Embryonic facial prominence (tissue), 1 donor: ENCODE measurements around the gene OR13J1.

Experiments used
- DNase-seq: peaks from one replicate; pipeline ENCODE4 v3.0.0-alpha.2; 2016; ENCODE audit errors: extremely low spot score

OR13J1 gene

DNA sequence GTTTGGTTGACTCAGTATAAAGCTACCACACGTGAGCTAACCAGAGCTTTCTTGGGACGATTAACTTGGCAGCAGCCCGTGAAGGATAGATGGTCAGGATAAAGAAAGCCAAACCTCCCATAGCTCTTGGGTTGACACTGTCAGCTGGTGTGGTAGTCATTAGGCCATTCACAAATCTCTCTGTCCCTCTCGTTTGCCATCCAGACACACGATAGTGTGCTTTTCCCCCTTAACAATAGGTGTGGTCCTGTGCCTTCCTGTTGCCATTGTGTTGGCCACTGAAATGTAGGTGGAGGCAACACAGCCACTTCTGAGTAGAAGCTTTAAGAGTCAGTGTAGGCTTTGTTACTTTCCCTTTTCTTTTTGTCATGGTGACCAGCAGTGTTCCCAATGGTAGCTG lies 11.7 kb downstream of the OR13J1 start:
- no peak for DNase-seq

DNA sequence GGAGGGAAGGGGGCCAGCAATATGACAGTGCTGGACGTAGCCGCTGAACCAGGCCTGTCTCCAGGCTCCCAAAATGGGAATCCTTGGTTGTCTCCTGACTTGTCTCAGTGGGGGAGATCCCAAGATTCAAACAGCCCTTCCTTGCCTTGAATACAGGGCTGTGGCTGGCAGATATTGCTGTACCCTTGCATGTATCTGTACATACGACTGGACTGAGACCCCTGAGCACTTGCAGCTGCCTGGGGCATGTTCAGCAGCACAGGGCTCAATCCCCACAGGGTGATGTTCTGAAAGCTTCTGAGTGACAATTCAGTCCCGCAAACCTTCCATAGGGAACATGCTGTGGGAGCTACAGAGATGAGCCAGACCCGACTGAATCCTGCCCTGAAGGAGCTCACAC lies 13.3 kb downstream of the OR13J1 start:
- no peak for DNase-seq

DNA sequence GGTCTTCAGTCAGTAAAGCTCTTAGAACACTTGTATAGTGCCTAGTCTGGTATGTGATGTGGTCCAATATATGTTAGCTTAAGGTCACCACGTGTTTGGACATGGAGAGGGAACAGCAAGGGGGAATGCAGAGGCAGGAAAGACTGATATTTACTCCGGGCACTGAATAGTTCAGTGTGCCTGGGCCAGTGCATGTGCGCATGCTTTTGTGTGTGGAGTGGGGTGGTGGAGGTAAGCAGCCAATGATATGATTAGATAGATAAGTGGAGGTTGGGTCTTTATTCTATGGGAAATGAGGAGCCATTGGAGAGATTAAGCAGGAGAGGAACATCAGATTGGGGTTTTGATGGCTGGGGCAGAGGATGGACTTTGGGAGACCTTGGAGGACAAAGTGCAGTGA lies 14.0 kb downstream of the OR13J1 start:
- DNase-seq: no peak

DNA sequence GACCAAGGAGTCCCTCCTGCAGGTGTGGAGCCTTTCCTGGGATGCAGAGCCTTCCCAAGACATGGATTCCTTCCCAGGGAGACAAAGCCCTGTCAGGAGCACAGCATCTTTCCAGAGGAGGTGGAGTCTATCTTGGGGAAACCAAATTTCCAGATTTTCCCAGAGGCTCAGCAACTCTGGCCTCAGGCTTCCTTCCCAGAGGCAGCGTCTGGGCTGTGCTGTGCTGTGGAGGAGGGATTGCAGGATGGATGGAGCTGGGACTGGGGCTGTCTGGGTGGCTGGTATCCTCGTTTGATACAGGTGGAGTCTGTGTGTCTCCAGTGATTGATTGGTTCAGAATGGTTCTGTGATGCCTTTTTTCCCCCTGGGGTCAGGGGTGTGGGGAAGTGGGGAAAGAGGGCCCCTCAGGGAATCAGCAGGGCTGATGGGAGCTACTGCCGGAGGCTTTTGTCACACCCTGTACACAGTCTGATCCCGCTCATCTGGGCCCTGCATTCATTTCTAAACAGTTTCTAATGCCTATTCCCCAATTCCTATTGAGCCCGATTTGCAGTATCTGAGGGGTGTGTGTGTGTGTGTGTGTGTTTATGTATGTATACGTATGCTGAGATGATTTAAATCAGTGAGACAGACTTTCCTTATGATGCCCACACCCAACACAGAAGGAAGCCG lies 16.0 kb downstream of the OR13J1 start:
- no peak for DNase-seq

DNA sequence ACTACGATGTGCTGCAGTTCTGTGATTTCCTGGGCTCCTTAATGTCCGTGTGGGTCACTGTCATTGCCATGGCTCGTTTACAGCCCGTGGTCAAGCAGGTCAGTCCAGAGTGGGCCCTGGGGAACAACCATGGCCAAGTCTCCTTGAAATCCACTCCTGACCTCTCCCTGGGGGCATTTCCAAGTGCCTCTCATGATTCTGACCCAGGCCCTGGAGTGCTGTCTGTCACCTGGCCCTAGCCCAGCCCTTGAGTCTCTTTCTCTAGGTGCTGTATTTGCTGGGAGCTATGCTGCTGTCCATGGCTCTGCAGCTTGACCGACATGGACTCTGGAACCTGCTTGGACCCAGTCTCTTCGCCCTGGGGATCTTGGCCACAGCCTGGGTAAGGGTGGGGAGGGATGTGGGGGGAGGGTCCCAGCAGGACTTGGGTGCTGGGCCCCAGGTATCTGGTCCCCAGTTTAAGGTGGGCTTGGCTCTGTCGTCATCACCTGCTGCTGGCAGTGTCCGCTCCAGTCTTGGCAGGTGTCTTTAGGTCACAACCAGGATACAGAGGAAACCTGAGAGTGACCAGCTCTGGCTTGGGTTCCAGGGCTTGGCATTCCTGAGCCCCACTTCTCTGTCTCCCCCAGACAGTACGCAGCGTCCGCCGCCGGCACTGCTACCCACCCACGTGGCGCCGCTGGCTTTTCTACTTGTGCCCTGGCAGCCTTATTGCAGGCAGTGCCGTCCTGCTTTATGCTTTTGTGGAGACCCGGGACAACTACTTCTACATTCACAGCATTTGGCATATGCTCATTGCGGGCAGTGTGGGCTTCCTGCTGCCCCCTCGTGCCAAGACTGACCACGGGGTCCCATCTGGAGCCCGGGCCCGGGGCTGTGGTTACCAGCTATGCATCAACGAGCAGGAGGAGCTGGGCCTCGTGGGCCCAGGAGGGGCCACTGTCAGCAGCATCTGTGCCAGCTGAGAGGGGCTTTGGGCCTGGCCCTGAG lies 17.0 kb downstream of the OR13J1 start:
- DNase-seq: no peak

DNA sequence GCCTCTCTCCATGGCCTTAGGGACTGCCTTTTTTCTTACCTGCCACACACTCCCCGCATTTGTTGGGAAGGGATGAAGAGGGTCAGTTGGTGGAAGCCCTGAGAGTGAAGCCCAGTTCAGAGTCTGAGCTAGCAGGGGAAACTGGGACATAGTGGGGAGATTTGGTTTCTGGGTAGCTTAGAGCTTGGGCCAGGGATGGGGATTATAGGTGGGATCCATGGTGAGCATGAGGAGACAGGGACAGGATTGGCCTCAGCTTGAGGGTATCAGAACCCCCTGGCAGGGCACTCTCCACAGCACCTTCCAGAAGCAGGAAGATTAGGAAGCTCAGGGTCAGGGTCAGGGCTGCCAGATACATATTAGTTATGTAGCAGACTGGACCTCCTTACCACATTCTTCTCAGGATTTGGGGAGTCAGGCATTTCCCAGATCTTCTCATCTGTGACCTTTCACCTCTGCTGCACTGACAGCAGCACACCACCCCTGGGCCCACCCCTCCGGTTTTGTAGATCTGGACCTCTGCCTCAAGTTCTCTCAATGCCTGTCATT lies 17.9 kb downstream of the OR13J1 start:
- no peak for DNase-seq

DNA sequence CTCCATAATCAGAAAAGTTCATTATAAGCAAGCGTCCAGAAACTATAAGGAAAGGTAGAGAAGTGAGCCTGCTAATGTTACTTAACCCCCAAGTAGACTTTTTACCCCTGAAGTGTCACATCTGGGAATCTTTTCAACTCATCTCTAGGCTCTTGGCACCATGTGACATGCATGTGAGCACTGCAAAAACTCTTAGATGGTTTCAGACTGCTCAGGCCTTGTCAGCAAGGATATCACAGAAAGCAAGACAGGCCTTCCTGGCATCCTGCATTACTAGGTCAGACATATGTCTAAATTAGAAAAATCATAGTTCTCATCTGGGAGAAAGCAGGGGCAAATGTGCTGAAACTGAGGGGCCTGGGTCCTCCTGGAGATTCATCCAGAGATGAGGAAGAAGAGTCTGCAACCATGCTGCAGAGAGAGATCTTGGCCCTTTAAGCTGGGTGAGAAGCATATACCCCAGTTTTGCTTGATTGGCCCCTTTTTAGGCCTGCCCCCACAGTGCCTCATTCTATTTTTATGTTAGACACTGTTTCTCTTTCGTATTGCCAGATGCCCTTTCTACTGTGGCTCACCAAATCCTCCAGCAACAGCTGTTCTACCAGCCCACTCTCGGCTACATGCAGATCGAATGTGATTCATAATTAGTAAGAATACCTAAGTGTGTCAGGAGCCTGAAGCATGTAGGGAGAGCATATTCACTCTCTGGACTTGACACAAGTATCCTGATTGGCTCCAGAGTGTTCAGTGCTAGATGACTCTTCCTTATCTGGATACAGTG lies 22.2 kb downstream of the OR13J1 start:
- no peak for DNase-seq

DNA sequence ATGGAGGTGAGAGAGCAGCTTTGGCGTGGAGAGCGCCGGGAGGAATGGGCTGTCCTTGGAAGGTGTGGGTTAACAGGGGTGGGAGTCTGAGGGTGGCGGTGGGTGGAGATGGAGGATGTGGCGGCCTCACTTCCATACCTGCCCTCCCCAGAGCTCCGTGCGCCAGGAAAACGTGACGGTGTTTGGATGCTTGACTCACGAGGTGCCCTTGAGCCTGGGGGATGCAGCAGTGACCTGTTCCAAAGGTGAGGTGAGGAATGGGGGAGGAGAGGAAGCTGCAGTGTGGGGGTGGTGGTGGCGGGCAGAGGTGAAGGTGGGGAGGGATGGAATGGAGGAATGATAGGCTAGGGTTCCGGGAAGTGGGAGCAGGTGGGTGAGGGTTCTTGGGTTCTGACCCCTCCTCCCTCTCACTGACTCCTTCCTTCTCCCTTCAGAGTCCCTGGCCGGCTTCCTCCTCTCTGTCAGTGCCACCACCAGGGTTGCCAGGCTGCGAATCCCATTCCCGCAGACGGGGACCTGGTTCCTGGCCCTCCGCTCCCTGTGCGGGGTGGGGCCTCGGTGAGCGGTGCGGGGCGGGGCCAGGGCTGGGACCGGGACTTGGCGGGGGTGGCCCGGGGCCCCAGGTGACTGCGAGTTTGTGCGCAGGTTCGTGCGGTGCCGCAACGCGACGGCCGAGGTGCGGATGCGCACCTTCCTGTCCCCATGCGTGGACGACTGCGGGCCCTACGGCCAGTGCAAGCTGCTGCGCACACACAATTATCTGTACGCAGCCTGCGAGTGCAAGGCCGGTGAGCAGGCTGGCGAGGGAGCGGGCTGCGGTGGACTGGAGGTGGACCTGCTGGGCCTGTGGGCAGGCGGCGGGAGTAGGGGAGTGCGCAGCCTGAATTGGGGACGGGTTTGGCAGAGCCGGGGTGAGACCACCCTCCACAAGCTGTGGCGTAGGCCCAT lies 24.1 kb downstream of the OR13J1 start:
- DNase-seq: no peak

DNA sequence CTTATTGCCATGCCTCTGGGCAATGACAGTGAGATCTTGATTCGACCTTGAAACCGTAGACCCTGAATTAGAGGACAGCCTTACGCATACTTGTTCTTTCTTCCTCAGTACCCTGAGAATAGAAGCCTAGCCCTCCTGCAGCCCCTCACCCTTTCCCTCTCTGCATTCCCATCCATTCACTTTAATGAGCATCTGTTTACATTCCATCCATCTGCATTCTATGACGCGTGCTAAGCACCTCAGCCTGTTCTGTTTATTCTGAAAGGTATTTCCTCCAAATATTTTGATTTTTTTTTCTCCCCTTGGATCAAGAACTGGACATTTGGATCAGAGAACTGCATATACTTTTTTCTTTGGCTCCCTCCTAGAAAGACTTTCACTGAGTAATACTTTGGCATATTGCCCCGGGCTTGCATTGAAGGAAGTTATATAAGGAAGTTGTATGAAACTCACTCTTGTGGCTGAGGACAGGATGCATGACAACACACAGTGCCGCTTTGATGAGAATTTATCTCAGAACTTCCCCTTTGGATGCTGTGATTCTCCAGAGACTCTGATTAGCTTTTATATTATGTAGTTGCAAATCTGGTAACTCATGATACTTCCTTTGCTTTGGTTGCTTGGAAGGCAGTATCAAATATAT lies 25.5 kb downstream of the OR13J1 start:
- DNase-seq: peak; percentile 27

DNA sequence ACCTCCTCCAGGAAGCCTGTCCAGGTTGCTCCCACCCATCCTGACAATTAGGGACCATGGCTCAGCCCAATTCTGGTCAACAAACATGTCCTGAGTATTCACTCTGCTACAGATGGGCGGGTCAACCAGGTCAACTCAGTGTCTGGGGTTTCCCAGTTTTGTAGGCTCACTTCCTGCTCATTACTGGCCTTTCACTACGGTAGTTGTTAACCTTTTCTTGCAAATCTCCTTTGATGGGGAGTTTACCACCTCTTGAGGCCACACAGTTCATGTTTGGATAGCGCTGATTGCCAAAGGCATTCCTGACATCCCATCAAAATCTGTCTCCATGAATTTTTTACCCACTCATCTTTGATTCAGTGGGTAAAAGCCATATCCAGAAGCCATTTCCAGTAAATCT lies 27.4 kb downstream of the OR13J1 start:
- DNase-seq: no peak

DNA sequence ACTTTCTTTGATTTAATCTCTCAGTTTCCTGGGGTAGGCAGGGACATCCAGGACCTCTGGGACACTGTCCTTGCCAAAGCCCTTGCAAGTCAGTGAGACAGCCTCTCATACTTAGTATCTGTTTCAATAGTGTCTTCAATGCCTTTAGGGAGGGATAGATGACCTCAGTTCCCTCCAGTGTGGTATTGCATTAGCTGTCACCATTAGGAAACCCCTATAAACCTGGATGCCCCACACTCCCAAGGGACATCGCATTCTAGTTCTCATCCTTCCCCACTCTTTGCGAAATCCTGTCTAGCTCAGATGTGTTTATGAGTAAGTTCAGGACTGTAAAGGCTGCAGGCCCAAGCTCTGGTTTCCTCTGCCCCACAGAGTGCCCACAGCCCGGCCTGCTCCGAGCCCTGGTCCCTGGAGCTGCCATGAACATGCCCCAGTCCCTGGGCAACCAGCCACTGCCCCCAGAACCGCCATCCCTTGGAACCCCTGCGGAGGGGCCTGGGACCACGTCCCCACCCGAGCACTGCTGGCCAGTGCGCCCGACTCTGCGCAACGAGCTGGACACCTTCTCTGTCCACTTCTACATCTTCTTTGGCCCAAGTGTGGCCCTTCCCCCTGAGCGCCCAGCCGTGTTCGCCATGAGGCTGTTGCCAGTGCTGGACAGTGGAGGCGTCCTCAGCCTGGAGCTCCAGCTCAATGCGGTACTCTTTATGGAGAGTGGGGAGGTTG lies 28.0 kb downstream of the OR13J1 start:
- no peak for DNase-seq

DNA sequence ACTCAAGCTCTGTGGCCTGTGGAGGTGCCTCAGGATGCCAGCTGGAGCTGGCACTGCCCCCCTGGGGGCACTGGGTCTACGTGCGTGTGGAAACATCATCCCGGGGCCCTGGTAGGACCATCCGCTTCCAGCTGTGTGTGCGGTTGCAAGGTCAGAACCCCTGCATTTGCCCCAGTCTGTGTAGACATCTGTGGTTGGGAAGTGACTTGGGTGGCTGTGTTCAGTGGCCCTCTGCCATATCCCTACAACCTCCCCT lies 28.6 kb downstream of the OR13J1 start:
- DNase-seq: no peak

DNA sequence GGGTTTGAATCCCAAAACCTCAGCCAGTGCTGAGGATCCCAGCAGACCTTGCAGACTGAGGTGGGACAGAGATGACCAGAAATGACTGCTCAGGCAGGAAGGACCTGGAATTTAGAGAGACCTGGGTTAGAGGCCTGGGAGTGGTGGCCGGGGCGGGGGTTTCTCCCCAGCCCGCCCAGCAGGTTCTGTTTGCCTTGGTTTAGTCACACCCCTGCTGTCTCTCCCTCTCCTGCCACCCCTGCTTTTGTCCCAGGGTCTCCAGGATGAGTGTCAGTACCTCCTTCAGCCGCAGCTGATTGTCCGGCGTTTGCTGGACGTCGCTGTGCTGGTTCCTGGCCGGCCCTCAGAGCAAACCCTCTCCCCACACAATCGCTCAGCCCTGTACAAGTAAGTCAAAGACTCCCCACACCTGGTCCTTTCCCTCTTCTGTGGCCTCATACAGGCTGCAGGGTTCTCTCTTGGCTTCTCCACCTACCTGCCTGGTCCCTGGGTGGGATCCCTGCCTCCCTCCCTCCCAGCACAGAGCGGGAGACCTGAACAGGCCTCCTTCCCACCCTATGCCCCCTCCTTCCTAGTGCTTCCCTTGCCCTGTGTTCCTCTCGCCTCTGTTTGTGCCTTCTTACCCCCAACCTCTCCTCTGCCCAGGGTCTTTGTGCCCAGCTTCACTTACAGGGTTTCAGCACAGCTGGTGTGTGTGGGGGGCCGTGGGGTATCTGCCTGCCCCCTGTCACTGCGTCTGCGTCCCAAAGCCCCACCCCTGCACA lies 29.1 kb downstream of the OR13J1 start:
- DNase-seq: no peak

DNA sequence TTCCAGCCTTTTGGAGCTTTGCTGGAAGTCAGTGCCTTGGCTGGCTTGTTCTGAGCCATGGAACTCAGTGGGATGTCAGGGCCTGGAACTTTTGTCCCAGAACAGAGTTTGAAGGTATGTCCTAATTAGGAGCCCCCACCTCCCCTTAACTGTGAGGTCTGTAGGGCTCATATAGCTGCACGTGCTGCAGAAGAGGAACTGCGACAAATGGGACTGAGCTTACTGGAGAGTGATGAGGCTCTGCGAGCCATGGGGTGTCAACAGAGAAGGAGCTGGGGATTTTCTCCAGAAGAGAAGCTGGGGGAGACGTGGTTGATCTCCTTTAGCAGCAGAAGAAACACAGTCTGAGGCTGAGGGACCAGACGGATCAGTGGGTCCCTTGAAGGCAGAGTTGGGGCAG lies 30.3 kb downstream of the OR13J1 start:
- no peak for DNase-seq

DNA sequence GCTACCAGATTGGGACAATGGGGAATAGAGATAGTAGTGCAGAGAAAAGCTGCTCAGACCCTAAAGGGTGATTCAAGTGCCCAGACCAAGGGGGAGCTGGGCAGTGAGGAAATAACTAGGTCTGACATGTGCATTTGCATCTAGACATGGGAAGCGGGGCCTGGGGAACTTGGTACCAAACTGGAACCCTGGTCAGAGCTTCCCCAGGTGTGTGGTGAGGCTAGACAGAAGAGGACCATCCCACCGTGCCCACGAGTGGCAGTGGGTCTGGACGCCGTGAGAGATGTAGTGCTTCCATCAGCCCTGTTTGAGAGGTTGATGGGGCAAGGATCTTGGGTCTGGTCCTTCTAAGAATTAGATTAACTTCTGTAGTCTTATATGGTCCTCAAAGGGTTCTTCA lies 33.6 kb downstream of the OR13J1 start:
- no peak for DNase-seq

DNA sequence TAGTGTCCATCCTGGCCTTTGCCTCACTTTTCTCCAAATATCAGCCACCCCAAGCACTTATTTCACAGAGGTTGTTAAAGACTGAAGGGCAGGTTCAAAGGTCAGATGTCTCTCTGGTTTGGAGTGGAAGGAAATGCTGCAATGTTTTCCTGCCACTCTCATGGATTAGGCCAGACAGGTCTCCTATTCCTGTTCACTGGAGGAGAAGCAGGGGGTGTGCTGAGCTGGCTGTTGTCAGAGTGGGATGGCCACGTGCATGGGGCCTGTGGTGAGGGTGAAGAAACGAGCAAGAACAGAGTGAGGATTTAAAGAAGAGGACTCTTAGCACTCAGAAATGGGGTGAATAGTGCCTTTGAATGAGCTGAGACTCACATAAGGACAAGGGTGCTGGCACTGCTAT lies 34.4 kb downstream of the OR13J1 start:
- no peak for DNase-seq

DNA sequence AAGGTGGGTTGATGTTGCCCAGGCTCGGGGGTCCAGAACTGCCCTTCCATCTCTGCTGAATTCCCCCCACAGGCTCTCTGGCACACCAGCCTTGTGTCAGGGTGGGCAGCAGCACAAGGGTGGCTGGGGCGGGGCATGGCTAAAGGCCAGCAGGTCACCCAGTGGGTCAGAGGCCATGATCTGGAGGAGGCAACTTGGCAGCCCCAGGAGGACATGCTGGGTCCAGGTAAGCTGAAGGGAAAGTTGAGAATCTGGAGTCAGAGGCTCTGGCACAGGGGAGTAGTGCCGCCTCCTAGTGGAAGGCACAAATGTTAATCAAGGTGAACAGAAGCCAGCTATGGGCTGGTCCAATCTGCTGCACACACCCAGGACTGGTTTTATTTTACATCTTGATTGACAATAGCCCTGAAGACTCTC lies 35.0 kb downstream of the OR13J1 start:
- no peak for DNase-seq

DNA sequence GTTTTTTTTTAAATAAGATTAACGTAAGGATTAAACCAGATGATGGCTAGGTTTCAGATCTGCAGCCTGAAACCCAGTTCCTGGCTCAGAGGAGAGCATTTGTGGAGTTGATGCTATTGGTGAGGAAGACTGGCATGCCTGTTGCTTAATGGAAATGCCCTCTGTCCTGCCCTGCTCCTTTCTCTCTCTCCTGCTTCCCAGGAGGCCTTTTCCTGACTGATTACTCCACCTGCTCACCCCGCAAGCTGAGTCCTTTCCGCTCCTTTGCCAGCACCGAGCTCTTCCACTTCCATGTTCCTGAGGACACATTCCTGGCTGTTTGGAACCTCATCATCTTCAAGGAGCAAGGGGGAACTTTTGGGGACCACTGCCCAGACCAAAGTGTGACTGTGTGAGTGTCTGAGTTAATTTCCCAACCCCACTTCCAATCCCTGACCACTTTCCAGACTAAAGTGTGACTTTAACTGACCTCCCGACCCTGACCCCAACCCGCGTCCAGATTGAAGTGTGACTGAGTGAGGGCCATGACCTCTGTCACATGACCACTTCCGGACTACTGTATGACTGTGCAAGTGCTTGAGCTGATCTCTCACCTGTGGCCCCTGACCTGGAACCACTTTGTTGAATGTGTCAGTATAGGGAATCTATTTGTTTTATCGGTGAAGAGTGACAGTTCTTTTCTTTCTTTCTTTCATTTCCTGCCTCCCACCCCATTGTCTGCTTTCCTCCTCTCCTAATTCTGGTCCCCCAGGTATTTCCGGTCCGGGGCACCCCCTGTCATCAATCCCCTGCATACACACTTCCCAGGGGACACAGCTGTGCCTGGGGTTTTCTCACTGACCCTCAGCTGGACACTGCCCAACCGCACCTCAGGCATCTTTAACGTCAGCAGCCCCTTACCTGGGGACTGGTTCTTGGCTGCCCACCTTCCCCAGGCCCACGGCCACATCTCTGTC lies 35.7 kb downstream of the OR13J1 start:
- DNase-seq: no peak
